Heart left ventricle (tissue), 16 donors: ENCODE measurements around the gene PHEX. TPM values are rescaled to one million over a fixed set of nuclear protein-coding genes. Genes with fewer than 3 reads are reported as not detected.

ENCODE experiments used
- ATAC-seq, 4 donors: fragments of 200-7000 bp; cut with Tn5 transposase; one replicate each; pipeline ENCODE4 v1.9.1; 2020 to 2022; ENCODE audit warnings: moderate library complexity in 4 of 4, mild to moderate bottlenecking in 3 of 4, moderate number of reproducible peaks in 1 of 4
- DNase-seq, 5 donors: peaks; one replicate each; pipeline ENCODE4 v3.0.0-alpha.2; 2020
- H3K27ac ChIP-seq, 12 donors: fragments of 200-600 bp; sonication (generic) in 4 of 12; one replicate each; pipeline versions ENCODE4 v1.5.0 to v1.8.0; 2016 to 2022; ENCODE audit warnings: mild to moderate bottlenecking in 2 of 12
- H3K27me3 ChIP-seq, 9 donors: fragments of 200-600 bp; sonication (generic) in 2 of 9; one replicate each; pipeline versions ENCODE4 v1.5.1 to v1.8.0; 2016 to 2022; ENCODE audit warnings: mild to moderate bottlenecking in 3 of 9
- H3K36me3 ChIP-seq, 9 donors: fragments of 200-600 bp; sonication (generic) in 2 of 9; one replicate each; pipeline versions ENCODE4 v1.5.0 to v1.8.0; 2018 to 2022; ENCODE audit warnings: mild to moderate bottlenecking in 2 of 9
- H3K4me1 ChIP-seq, 12 donors: fragments of 200-600 bp; sonication (generic) in 4 of 12; one replicate each; pipeline versions ENCODE4 v1.5.0 to v1.8.0; 2016 to 2022; ENCODE audit warnings: mild to moderate bottlenecking in 3 of 12
- H3K4me3 ChIP-seq, 12 donors: fragments of 200-600 bp; sonication (generic) in 4 of 12; one replicate each; pipeline versions ENCODE4 v1.5.0 to v1.8.0; 2017 to 2022; ENCODE audit warnings: mild to moderate bottlenecking in 9 of 12, moderate library complexity in 4 of 12
- H3K9me3 ChIP-seq, 12 donors: fragments of 200-600 bp; sonication (generic) in 4 of 12; one replicate each; pipeline versions ENCODE4 v1.5.0 to v1.8.0; 2016 to 2022; ENCODE audit warnings: mild to moderate bottlenecking in 1 of 12
- CTCF ChIP-seq, 12 donors: fragments of 200-600 bp; sonication (generic) in 4 of 12; IDR thresholded peaks; one replicate each; pipeline versions ENCODE4 v1.5.0 to v1.8.0; 2018 to 2022; ENCODE audit warnings: antibody characterized with exemption in 12 of 12, mild to moderate bottlenecking in 5 of 12
- POLR2A ChIP-seq, 2 donors: fragments of 450-650 bp; IDR thresholded peaks; one replicate each; pipeline ENCODE4 v1.6.1; 2017; ENCODE audit warnings: antibody characterized with exemption in 2 of 2, mild to moderate bottlenecking in 2 of 2, moderate library complexity in 2 of 2
- WGBS, 4 donors: extraction: QIAGEN DNeasy Blood & Tissue Kit in 2 of 4; methylation state at CpG; one replicate each; pipeline versions ENCODE4 v1.1.5 to v1.1.7; 2013 to 2018; 5-methylcytosine and 5-hydroxymethylcytosine counted together
- intact Hi-C, 10 donors: fragments of 100-400 bp; cut with DNase I; formaldehyde crosslinking; loops; one replicate each; pipeline versions ENCODE4 v1.11.1 to v1.14.2; 2022
- polyA plus RNA-seq, 2 donors: library from polyadenylated mRNA; stranded (reverse); fragments of 200-250 nt; gene quantifications; one replicate each; pipeline ENCODE4 v1.2.3, GENCODE V29; 2013
- total RNA-seq, 9 donors: library from RNA; depleted of rRNA in 2 of 9; stranded (reverse); fragments of >200 nt in 2 of 9; fragmentation: NEBNext Ultra II Directional in 3 of 9; extraction: Animal tissue kit (Norgen Biotek cat#: 25700) in 3 of 9; gene quantifications; one replicate each; pipeline versions ENCODE4 v1.1.0 to v1.2.4, GENCODE V29; 2016 to 2023
- donor health status: ischemic (EF 13 %, LVEDD 7.1; RV severe dilation, severe dysfunction).
- donor health status: healthy with polysubstance abuse.
- donor health status: DM: no; HTN: yes; CAD: no.
- donor health status: DM: no; HTN: no; CAD: no.
- donor health status: ischemic (EF 25% LVEDD 6.9; RV normal size, moderate dysfunction).
- donor health status: ischemic (EF 25% LVEDD 5.7; RV mildly dilated, moderate dysfunction).
- donor health status: healthy.
- donor health status: DM: yes; HTN: yes; CAD: no.
- donor health status: ischemic (EF 35%, LVEDD 5.7; RV mildly dilated, moderate dysfunction).
- donor health status: nonischemic (EF 11% LVEDD 7.7; RV severe dilation, severe dysfunction).
- donor health status: DM: yes; HTN: yes; CAD: no.
- donor health status: PGD.
- donor health status: ischemic (EF 29% LVEDD 5.4; RV normal size, mild dysfunction).
- donor health status: nonischemic (EF 23%, LVEDD 6.1; RV moderate dilation, normal function).

The PHEX gene
- total and polyA plus RNA-seq, 11 donors = 0.01 to 0.53 (median 0.23) TPM; not detected in 5

GRCh38 chrX:22135171-22135711, 103.1 kb downstream of the PHEX start:
- no peaks in the 10 kb centered on the region for H3K9me3 ChIP-seq
- peaks cover 0 to 10% (median 0%) of the 10 kb centered on the region in 12 donors for H3K4me1 ChIP-seq
- 20 to 38% (median 33%) methylated on average over 4 of the region's 4 CpGs for WGBS, 4 donors
- intact Hi-C loops = loop anchor here in 8 of 10 donors (5.0 to 10.0 kb wide), 6 partner anchors 57 to 1420 kb away; no protein-coding TSS in a partner anchor
- TF ChIP-seq CTCF (IDR thresholded peaks at IDR 0.05) (no peak), POLR2A (IDR thresholded peaks at IDR 0.05) (no peak)
- peak overlapping the region in 6 of 12 donors; percentile 11 to 34 (median 24) for H3K27ac ChIP-seq
- no peaks in the 10 kb centered on the region for H3K36me3 ChIP-seq
- no peak overlapping the region for H3K4me3 ChIP-seq
- H3K27me3 ChIP-seq = peaks cover 0 to 19% (median 0%) of the 10 kb centered on the region in 9 donors
- no peak for DNase-seq
- ATAC-seq = peak; percentile 67 to 77 (median 73)

- peak in 2 of 4 donors; percentile 26 to 37 for ATAC-seq
- DNase-seq = no peak
- peak; percentile 44 to 82 (median 64) for TF ChIP-seq CTCF (IDR thresholded peaks at IDR 0.05)
- TF ChIP-seq POLR2A (IDR thresholded peaks at IDR 0.05) = no peak
- intact Hi-C loops = loop anchor here in 8 of 10 donors (5.0 to 10.0 kb wide), 6 partner anchors 56 to 1419 kb away; no protein-coding TSS in a partner anchor
- 23 to 27% (median 25%) methylated on average over 11 of the region's 11 CpGs for WGBS, 4 donors
- Histone ChIP-seq H3K27ac (peak overlapping the region in 3 of 12 donors; percentile 21 to 44 (median 25)), H3K9me3 (no peaks in the 10 kb centered on the region), H3K4me3 (no peak overlapping the region), H3K36me3 (no peaks in the 10 kb centered on the region), H3K27me3 (peaks cover 0 to 17% (median 0%) of the 10 kb centered on the region in 9 donors), H3K4me1 (peaks cover 0 to 10% (median 0%) of the 10 kb centered on the region in 12 donors)
Measured at GRCh38 chrX:22135994-22136684, 104.0 kb downstream of the PHEX start.

DNA sequence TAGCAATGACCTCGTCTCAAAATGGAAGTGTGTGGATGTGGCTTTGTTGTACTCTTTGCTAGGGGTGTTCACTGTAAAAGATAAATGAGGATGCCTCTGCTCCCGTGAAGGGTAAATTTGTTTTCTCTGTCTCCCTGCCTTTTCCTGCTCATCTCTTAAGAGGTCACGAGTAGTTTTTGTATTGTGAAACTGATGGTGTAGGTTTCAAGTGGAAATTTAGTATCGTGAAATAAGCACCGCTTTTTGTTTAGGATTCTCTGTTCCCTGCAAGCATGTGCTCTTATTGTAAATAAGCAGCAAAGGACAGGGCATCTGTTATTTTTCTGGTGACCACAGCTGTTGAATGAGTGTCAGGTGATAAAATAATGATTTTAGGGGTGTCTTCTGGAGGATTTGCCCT, 104.6 kb downstream of the PHEX start:
- Histone ChIP-seq H3K27me3 (peaks cover 0 to 17% (median 0%) of the 10 kb centered on the region in 9 donors), H3K9me3 (no peaks in the 10 kb centered on the region), H3K4me1 (peaks cover 0 to 10% (median 0%) of the 10 kb centered on the region in 12 donors), H3K36me3 (no peaks in the 10 kb centered on the region), H3K4me3 (no peak overlapping the region), H3K27ac (peak overlapping the region in 1 of 12 donors; percentile 44)
- no peak for ATAC-seq
- DNase-seq = no peak
- intact Hi-C loops = loop anchor here in 8 of 10 donors (5.0 to 10.0 kb wide), 6 partner anchors 56 to 1418 kb away; no protein-coding TSS in a partner anchor
- 70 to 80% (median 74%) methylated on average over 5 of the region's 5 CpGs for WGBS, 4 donors
- TF ChIP-seq CTCF (IDR thresholded peaks at IDR 0.05) (no peak), POLR2A (IDR thresholded peaks at IDR 0.05) (no peak)

DNA sequence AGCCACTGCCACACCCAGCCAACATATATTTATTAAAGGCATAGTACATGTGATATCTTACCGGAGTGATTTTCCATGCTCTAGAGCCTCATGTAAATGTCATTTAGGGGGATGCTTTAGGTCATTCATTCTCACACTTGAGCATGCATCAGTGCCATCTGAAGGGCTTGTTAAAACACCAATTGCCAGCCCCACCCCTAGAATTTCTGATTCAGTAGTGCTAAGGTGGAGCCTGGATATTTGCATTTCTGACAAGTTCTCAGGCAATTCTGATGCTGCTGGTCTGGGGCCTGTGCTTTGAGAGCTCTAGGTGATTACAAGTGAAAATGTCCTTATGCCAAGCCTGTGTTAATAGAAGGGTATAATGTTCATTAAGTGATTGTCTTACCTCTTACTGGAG, 107.7 kb downstream of the PHEX start:
- ATAC-seq (no peak), DNase-seq (no peak)
- Histone ChIP-seq H3K36me3 (no peaks in the 10 kb centered on the region), H3K27ac (no peak overlapping the region), H3K9me3 (no peaks in the 10 kb centered on the region), H3K27me3 (peaks cover 0 to 19% (median 0%) of the 10 kb centered on the region in 9 donors), H3K4me3 (no peak overlapping the region), H3K4me1 (peaks cover 0 to 10% (median 0%) of the 10 kb centered on the region in 12 donors)
- WGBS, 4 donors = 93 to 100% (median 95%) methylated on average over 1 of the region's 1 CpG
- intact Hi-C loops = loop anchor here in 8 of 10 donors (5.0 to 10.0 kb wide), 6 partner anchors 52 to 1415 kb away; no protein-coding TSS in a partner anchor
- no peak for TF ChIP-seq POLR2A (IDR thresholded peaks at IDR 0.05)
- TF ChIP-seq CTCF (IDR thresholded peaks at IDR 0.05) = no peak
